Purkinje cell (primary cell): Measurements from ENCODE around the gene PTPN7. TPM values are rescaled to one million over a fixed set of nuclear protein-coding genes. Genes with fewer than 3 reads are reported as not detected.

Source experiments
- polyA plus RNA-seq: library from polyadenylated mRNA; unstranded; fragments of >200 nt; fragmentation: Nextera tagmentation; gene quantifications from 2 replicates; pipeline ENCODE4 v1.2.1, GENCODE V29; 2014

PTPN7 gene
- not detected in 2 replicates for polyA plus RNA-seq

DNA sequence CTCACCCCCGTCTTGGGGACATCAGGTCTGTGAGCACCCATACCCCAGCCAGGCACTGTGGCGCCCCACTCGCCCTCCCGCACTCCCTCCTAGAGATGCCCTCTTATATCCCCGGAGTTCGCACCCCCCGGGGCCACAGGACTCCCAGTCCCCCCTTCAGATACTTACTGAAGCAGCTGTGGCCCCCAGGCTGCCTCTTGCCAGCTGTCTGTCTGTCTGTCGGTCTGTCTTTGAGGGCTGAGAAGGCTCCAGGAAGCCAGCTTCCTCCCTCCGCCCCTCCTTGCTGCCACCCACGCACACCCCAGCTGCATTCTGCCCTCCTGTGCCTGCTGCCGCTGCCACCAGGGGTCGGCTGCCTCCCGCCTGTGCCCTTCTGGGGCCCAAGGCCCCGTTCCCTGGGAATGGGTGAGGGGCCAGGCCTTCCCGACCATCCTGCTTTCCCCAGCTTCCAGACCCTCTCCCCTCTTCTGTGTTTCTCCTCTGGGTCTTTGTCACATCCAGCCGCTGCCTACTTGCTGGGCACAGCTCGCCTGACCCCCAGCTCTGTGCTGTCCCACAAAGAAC, at the start of gene PTPN7:
Gene PTPN7, minus strand, starts transcription at position 226 of the 564 bp plus-strand sequence. CDS start 1,200 bp downstream, outside the sequence.

DNA sequence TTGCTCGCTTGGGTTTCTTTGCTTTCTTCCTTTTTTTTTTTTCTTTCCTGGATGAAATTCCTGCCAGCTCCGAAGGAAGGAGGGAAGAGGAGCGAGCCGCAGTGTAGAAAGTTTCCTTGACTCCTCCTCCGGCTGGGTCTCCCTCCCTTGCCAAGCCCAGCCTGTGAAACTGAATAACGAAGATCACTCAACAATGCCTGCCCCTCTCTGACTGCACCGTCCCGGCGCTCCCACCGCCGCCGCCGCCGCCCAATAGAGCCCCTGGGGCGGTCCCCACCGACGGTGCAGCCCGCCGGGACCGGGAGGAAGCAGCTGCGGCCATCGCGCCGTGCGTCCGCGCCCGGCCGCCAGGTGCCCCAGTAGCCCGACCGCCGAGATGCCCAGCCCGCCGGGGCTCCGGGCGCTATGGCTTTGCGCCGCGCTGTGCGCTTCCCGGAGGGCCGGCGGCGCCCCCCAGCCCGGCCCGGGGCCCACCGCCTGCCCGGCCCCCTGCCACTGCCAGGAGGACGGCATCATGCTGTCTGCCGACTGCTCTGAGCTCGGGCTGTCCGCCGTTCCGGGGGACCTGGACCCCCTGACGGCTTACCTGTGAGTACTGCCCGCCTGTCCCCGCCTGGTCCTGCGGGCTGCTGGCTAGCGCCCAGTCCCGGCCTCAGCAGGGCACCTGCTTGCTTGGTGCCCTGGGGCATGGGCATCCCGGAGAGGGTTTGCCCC, 33.4 kb upstream of the PTPN7 start, which contains the start of gene LGR6:
Gene LGR6, plus strand, starts transcription at position 186 of the 714 bp plus-strand sequence. Its CDS starts 191 bp downstream, at position 377.

DNA sequence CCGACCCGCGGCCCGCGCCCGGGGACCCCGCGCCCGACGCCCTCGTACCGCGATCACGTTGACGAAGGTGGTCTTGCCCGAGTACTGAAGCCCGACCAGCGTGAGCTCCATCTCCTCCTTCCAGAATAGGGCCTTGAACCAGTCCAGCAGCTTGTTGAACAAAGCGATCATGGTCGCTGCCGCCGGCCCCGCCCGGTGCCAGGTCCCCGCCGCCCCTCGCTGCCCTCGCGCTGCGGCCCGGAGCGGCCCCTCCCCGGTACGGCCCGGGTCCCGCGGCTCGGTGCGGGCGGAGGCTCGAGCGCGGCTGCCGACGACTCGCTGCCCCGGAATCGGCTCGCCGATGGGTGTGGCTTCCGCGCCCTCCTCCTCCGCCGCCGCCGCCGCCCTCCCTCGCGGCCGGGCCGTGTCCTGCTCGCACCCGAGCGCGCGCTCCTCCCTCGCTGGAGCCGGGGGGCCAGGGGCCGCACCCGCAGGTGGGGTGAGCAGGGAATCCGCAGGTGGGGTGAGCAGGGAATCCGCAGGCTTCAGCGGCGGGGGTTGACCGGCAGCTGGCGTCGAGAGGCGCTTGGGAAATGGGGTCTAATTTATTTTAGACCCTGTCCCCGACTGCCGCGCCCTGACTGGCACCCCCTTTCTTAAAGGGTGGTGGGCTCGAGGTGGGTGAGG, 15.9 kb downstream of the PTPN7 start, which contains the start of gene ARL8A:
Gene ARL8A, minus strand, starts transcription at position 336 of the 666 bp plus-strand sequence. Its CDS starts 165 bp downstream, at position 171.

DNA sequence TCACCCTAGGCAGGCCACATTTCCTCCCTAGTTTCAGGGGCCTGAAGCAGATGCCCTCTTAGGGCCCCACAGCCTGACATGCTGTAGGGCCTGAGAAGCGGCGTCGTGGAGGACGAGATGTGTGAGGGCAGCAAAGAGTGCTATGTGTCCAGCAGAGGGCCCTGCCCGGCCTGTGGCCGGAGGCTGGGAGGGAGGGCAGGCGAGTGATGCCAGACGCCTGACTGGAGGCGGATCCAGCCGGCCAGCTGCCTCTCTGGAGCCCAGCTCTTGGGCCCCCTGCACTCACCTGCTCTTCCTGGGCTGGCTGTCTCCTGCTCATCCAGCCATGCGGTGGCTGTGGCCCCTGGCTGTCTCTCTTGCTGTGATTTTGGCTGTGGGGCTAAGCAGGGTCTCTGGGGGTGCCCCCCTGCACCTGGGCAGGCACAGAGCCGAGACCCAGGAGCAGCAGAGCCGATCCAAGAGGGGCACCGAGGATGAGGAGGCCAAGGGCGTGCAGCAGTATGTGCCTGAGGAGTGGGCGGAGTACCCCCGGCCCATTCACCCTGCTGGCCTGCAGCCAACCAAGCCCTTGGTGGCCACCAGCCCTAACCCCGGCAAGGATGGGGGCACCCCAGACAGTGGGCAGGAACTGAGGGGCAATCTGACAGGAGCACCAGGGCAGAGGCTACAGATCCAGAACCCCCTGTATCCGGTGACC, 37.6 kb downstream of the PTPN7 start, which contains the start of gene GPR37L1:
Gene GPR37L1, plus strand, starts transcription at position 279 of the 697 bp plus-strand sequence. Its CDS starts 47 bp downstream, at position 326.

Other genes with a start within 250 kb of the PTPN7 start
- 0.34 and 1.6 TPM in 2 replicates for gene LMOD1, start 214.1 kb downstream of the PTPN7 start, polyA plus RNA-seq
- 252 and 365 TPM in 2 replicates for gene TIMM17A, start 205.1 kb downstream of the PTPN7 start, polyA plus RNA-seq
- 1.8 and 4.9 TPM in 2 replicates for gene RNPEP, start 178.0 kb downstream of the PTPN7 start, polyA plus RNA-seq
- 0.59 TPM in 1 of 2 replicates, not detected in the other for gene ELF3, start 150.0 kb downstream of the PTPN7 start, polyA plus RNA-seq
- gene GPR37L1, start 37.7 kb downstream of the PTPN7 start, polyA plus RNA-seq: 25.0 and 33.3 TPM in 2 replicates
- 9.2 and 9.3 TPM in 2 replicates for gene ARL8A, start 15.9 kb downstream of the PTPN7 start, polyA plus RNA-seq
- 4.0 and 5.7 TPM in 2 replicates for gene LGR6, start 33.2 kb upstream of the PTPN7 start, polyA plus RNA-seq
- gene UBE2T, start 181.3 kb upstream of the PTPN7 start, polyA plus RNA-seq: 78.4 and 82.6 TPM in 2 replicates
- gene PPP1R12B, start 188.1 kb upstream of the PTPN7 start, polyA plus RNA-seq: 18.0 and 21.3 TPM in 2 replicates